Effector CD8-positive, alpha-beta T cell (primary cell): Measurements from ENCODE around the gene HIBADH.

Experiments
- DNase-seq: peaks from one replicate; lab custom pipeline; 2025; lab: John Stamatoyannopoulos, UW

Gene HIBADH

DNA sequence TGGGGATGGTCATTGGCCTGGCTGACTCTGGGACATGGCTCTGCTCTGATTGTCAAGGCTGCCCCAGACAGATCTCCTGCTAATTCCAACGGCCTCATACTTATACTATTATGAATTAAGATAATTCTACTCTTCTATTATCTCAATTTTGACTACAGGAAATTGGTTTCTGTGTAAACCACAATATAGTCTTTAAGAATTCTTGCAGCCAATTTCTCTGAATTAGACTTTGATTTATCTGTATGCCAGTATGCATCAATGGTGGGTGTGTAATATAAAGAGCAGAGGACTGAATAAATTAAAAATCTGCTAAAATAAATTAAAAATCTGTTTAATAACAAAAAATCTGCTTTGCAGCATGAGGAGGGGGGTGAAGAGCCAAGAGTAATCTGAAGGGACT, 27.0 kb downstream of the HIBADH start:
- no peak for DNase-seq

DNA sequence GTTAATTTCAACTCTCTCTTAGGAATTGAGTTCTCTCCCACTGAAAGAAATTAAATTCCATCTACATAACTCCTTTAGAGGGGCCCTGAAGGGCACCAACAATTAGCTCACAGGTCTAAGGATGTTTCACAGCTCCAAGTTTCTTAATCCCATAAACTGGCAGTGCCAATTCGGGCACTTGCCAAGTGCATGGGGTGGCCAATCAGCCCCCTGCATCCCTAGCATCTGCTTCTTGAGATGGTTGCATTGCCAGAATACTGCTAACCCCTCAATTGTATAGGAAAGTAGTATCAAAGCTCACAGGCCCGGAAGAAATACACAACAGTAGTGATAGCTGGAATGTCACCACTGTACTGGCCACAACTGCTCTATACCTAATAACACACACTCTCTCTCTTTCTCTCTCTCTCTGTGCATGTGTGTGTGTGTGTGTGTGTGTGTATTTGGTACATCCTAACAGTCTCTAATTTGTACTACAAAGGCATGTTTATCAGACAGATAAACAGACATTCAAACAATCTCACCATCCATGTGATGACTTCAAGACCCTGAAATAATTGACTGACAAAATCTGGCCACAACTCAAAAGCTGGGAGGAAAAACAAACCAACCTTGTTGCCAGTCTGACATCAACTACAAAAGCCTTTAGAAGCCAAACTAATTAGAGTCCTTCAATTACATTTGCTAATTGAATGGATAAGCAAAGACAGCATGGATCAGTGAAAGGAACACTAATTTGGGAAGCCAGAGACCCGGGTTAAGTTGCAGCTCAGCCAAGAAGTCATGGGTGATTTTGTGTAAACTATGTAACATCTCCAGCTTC, 27.8 kb downstream of the HIBADH start:
- DNase-seq: no peak

DNA sequence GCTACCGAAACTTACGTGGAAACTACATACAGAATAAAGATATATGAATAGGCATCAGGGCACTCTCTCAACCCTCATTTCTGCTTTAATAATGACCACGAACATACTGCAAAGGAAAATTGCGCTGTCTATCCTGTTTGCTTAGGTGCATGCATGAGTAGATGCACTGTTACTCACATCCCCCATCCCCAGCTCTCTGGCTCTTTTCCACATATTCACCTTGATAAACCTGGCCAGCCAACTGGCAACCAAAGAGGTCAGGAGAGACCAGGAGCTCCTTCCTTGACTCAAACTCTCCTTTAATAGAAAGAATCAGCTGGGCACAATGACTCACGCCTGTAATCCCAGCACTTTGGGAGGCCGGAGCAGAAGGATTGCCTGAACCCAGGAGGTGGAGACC, 29.6 kb downstream of the HIBADH start:
- DNase-seq: no peak

DNA sequence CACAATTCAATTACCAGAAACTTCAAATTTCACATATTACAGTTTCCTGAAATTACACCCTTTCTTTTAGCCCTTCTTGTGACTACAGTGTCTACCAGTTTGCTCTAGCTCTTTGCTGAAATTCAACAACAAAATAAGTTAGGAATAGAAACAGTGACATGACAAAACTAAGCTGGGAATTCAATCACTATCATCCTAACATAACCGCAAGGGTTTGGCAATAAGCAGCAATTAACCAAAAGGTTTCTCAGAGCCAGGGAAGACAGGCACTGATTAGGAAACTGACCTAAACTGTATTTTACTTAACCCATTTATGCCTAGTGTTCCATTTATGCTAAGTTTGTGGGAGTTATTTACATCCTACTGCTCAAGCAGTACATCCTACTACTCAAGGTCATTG, 31.3 kb downstream of the HIBADH start:
- no peak for DNase-seq

DNA sequence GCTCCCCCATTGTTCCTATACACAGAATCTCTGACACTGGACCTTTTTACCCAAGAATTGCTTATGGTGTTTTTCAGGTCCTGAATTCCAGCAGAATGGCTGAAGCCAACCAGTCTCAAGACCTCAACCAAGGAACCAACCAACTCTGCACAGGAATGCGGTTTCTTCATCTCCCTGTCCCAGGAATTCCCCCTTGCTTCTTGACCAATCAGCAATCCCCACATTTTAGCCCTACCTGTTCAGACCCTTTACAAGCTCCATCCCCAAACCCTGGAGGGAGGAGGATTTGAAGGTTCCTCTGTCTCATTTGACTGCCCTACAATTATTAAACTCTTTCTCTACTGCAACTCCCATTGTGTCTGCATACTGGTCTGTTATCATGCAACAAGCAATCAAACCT, 35.5 kb downstream of the HIBADH start:
- no peak for DNase-seq

DNA sequence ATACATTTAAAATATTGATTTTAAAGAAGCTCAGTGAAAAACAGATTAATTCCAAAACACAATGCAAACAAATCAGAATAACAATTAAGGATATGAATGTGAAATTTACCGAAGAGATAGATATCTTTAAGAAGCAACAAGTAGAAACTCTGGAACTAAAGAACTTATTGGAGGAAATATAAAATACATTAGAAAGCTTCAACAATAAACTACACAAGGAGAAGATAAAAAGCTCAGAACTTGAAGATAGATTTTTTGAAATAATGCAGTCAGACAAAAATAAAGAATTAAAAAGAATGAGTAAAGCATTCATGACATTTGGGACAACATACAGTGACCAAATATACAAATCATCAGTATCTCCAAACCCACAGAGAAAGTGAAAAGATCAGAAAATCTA, 43.2 kb downstream of the HIBADH start:
- no peak for DNase-seq

DNA sequence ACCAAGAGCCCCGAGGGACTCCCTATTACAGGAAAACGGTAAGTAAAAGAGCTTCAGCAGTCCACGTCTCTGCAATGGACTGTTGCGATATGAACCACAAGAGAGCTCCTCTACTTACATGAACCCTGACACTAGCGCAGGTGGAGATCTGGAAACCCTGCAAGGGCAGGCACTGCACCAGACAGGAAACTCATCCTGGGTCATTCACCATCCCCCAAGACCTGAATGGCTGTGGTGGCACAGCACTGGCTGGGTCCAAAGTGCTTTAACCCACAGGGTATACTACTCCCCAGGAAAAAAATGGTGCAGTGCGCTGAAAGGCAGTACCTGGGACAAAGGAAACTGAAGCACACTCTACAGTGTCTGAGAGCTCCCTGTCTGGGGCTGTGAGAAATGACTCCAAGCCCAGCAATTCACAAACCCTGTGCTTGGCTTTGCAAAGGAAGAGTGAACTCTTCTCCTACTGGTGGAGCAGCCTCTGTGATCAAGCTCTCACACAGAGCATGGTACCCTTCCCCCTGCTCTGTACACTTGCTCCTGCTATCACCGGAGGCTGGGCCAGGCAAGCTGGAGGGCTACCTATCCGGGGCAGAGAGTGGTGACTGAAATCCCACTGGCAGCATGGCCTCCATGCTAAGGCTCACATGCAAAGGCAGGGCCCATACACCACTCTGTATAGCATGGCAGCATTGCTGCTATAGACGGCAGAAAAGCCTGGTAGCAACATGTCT, 44.9 kb downstream of the HIBADH start:
- no peak for DNase-seq

DNA sequence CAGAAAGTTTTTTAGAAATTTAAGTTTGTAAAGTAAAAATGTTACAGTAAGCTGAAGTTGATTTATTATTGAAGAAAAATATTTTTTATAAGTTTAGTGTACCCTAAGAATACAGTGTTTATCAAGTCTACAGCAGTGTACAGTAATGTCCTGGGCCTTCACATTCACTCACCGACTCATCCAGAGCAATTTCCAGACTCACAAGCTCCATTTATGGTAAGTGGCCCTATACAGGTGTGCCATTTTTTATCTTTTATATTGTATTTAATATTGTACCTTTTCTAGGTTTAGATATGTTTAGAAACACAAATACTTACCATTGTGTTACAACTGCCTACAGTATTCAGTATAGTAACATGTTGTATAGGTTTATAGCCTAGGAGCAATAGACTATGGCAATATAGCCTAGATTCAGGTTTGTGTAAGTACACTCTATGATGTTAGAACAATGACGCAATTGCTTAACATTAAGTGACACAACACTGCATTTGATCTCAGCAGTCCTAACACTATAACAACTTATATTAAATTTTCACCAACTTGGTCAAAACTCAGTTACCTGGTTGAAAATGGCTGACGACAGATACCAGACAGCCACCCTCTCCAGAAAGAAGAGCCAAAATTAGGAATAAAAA, 45.7 kb downstream of the HIBADH start:
- no peak for DNase-seq

DNA sequence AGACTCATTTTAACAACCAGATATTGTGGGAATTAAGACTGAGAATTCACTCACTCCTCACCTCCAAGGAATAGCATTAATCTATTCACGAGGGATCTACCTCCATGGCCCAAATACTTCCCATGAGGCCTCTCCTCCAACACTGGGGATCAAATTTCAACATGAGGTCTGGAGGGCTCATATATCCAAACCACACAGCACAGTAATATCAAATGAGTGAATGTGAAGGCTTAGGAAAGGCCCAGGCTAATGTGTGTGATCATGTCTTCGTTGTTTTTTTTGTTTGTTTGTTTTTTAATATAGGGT, 46.5 kb downstream of the HIBADH start:
- no peak for DNase-seq

DNA sequence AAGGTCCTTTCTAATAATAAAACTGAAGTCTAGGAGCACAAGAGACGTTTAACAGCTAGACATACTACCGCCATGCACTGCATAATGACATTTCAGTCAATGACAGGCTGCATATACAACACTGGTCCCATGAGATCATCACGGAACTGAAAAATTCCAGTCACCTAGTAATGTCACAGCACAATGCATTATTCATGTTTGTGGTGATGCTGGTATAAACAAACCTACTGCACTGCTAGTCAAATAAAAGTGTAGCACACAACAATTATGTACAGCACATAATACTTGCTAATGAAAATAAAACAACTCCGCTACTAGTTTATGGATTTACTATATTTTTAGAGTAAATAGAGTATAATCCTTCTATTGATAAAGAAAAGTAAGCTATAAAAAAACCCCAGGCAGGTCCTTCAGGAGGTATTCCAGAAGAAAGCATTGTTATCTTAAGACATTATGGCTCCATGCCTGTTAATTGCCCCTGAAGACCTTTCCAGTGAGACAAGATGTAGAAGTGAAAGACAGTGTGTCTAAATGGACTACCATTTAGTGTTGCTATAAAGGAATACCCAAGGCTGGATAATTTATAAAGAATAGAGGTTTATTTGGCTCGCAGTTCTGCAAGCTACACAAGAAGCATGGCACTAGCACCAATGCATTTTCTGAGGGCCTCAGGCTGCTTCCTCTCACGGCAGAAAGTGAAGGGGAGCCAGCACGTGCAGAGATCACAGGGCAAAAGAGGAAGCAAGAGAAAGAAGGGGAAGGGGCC, 47.1 kb downstream of the HIBADH start:
- DNase-seq: no peak

DNA sequence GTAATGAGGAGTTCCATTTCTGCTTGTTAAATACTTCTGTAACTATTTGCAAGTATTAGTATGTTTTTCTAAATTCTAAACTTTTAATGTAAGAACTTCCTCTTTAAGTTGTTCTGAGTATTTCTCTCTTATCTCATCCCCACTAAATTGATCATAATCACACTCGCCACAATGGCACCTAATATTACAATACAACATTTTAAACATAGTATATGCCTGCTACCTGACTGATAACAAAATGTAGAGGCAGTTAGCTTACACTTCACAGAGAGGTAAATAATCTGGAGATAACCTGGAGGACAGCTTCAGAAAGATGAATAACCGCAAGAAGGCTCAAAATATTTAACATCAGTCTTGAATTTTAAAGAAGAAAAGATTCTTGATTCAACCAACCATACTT, 48.6 kb downstream of the HIBADH start:
- no peak for DNase-seq

DNA sequence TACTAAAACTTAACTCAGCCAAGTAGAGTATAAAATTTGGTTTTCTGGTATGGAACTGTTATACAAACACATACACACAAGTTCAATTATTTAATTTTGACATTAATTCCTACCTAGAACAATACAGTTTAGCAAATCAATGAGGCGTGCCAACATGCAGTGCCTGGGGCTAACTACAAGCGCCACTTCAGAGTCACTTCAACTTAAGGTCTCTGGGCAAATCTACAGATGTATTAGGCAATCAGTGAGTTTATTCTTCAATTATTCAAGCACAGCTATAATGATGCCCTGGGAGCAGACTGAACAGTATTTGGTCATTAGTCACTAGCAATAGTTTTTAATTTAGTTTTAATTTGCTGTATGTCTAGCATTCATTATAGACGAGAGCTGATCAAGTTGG, 51.6 kb downstream of the HIBADH start:
- no peak for DNase-seq

DNA sequence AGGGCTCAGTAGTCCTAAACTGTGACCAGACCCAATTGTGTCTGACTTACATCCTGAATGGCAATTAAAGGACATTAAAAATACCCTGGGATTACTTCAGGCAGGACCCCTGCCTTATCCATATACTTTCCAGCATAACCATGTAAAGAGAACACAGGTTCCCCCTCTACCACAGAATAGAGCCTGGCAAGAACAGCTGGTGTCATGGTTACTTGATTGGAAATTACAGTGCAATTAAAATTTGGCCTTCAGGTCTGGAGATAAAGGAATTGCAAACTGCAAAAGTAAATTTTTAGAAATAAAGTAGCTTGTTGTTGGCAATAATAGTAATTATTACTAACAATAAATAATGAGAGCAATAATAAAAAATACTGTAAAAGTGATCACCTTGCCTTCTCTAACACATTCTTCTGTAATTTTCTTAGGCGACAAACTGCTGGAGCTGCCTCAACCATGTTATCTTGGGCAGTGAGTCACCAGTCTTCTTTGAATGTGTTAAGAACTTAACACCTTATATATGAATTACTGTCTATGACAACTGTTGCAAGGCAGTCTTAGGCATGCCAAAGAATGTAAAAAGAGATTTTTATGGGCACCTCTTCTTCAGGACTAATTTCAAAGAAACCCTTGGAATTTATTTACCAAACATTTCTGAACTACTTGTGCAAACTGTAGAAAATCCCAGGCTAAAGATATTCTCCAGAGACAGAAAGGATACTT, 53.7 kb downstream of the HIBADH start:
- DNase-seq: no peak

DNA sequence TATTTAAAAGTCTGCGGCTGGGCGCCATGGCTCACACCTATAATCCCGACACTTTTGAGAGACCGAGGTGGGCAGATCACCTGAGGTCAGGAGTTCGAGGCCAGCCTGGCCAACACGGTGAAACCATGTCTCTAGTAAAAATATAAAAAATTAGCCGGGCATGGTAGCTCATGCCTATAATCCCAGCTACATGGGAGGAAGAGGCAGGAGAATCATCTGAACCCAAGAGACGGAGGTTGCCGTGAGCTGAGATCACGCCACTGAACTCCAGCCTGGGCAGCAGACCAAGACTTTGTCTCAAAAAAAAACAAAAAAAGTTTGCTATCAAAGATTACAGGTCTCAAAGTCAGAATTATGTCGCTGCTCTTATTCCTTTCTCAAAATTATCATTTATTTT, 55.5 kb downstream of the HIBADH start:
- DNase-seq: no peak

DNA sequence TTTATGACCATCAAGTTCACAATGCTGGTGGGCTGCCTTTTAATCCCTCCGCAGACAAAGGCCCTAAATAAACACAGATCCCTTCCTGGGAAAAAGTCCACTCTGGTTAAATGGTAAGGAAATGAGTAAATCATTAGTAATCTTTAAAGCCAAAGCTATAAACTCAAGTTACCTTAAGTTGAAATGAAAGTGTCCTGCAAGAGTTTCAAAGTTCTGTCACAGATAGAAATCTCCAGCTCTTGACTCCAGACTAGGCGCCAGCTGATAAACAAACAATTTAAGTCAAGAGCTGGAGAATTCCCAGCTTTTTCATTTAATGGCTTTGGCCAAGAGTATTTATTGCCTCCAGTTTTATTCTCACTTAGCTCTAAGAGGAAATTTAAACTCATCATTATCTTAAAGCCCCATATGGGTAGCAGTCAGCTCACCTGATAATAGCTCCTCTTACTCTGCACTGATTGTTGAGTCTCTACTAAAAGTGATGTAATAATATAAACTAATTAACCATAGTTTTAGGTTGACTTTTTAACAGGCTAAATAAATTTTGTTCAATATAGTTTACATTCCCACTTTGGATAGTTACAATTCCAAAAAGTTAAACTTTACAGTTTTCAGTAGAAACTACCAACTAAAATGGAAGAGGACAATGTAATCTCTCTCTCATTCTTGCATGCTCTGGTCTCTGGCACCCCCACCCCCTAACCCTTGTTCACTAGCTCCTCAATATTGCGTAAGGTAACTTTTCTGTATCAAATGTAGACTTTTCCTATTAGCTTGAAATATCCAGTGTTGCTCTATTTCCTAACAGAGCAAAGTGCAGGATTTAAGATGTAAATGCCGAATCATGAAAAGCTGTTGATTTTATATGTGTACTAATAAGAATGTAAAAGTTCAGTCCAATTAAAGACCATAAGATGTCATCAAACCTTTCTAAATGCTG, 56.1 kb downstream of the HIBADH start:
- no peak for DNase-seq

DNA sequence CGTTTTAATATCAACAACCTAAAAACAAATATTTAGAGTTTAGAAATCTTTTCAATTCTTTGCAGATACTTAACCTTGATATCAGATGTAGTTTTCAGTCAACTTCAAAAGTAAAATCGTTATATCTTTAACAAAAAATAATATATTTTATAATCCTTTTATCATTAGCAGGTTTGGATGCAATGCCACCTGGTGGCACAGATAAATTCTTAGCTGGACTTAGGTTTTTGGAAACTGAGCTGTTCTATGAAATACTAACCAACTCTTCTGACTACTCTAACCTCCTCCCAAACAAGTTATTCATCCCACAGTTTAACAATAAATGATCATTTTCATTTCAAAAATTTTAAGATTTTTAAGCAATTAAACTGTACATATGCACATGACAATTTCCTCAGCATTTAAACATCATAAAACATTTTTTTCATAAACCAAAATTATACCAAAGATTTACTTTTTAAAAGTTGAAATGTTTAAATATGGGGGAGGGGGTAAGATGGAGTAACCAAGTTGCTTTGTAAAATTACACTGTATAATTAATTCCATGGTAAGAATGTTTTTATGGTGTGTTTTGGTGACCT, 56.9 kb downstream of the HIBADH start:
- DNase-seq: no peak

DNA sequence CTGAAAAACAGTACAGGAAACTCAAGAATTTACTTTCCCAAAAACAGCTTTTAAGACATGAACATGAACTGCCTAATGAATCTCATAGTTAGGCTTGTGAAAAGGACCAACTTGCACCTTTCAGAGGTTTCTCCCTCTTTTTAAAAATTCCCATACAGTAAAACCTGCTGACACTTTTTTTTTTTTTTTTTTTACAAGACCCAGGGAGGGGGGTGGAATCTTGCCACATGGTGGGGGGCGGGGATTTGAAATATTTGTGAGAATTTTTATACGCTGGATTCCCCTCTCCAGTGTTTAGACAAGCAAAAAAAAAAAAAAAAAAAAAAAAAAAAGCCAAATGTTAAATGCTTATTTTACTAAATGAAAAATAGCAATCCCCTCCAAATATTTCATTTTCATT, 57.4 kb downstream of the HIBADH start:
- no peak for DNase-seq

DNA sequence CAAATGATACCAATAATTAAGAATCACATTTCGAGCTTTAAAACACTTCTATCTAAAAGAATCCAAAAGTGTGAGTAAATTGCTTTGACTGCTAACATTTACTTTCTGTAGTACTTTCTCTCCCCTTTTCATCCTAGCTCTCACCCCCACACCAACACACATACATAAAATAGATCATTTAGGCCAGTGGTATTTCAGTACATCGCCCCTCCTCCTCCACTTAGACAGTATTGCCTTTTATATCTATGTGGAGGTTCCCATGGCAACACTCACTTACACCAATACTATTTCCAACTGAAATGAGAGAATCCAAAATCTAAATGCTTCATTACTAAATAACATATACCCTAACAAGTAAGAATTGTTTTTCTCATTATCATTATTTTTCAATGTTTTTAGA, 58.9 kb downstream of the HIBADH start:
- DNase-seq: no peak

DNA sequence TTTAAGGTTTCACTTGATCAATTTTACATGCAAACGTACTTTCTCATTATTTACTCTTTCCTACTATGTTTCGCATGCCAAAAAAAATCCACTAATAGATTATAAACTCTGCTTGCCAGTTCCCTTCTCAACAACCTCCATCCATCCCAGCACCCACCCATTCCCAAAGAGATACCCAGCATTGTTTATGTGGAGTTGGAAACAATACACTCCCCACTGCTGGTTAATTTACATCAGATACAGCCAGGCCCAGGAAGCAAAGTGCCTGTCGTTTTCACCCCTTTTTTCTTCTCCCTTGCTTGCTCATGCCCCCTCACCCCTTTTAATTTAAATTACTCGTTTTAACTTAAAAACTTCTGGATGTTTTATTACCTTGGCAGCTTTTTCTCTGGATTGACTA, 59.9 kb downstream of the HIBADH start:
- DNase-seq: no peak

DNA sequence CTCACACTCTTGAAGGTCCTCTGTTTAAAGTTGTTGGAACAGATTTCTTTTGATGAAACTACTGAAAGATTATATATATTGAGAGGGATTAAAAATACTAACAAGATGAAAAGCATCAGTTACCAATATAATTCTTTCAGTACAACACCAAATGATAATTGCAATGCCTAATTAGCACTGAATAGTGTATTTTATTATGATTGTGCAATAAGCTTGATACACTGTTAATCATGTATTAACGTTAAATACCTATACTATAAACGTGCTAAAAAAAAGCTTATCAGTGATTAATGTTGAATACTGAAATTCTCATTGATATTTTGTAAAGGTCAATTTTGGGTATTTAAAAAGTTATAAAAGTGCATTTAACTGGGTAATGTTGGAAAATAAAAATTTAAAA, 61.5 kb downstream of the HIBADH start:
- DNase-seq: no peak
